ENCODE results near the gene NYAP2.

DNA sequence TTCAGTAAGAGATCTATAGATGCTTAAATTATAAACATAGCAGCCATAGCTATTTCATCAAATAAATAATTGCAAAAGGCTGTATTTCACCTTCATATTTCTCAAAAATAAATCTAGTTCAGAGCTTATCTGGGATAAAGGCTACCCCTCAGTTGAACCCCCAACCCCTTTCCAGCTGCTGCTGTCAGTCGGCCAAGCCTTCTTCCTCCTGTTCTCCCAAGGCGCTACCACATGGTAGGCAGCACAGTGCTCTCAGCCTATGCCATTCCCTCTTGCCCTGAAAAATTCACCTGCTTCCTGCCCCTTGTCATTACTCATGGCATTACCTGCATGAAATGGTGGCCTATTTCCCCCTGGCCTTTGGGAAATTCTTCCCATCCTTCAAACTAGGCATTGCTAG, 136.5 kb downstream of the NYAP2 start:
- TF ChIP-seq CTCF (IDR thresholded peaks at IDR 0.05) (no peak), POLR2A (IDR thresholded peaks at IDR 0.05) (no peak)

Measured in Peyer's patch (tissue), 4 donors.